ENCODE data around the gene TNFRSF1A.
"Not testable (repeated sequence)": the region's sequence is repeated elsewhere in the genome, so short reads cannot be mapped to it uniquely, and the experiment has no call there.

TNFRSF1A gene

DNA sequence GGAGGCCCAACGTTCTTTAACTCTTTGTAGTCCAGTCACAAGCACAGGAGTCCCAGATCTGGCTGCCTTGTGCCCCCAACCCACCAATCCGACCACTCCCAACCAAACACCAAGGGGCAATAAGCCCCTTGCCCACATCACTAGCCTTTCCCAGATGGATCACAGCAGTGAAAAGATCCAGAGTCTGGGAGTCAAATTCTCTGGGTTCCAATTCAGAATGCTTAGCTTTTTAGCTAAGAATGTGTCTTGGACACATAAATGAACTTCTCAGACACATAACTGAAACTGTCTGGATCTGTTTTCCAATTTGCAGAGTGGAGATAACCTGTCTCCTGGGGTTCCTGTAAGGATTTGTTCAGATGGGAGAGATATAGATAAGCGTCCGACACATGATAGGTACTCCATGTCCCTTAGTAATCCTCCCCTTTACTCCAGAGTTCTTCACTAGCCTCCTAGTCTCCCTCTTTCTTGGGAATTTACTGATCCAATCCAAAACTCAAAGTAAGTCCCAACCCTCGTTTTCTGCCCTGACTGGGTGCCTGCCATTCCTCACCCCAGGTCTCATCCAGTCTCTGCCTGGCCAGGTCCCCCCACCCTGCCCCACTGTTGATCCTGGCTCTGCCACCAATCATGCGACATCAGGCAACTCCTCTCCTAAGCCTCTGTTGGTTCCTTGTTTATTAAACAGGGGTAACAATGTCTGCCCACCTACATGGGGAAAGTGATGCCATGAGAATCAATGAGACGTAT is 439 bp upstream of the TNFRSF1A start:
- intact Hi-C loops (cut with DNase I), result no loop called here
- no peak for DNase-seq

DNA sequence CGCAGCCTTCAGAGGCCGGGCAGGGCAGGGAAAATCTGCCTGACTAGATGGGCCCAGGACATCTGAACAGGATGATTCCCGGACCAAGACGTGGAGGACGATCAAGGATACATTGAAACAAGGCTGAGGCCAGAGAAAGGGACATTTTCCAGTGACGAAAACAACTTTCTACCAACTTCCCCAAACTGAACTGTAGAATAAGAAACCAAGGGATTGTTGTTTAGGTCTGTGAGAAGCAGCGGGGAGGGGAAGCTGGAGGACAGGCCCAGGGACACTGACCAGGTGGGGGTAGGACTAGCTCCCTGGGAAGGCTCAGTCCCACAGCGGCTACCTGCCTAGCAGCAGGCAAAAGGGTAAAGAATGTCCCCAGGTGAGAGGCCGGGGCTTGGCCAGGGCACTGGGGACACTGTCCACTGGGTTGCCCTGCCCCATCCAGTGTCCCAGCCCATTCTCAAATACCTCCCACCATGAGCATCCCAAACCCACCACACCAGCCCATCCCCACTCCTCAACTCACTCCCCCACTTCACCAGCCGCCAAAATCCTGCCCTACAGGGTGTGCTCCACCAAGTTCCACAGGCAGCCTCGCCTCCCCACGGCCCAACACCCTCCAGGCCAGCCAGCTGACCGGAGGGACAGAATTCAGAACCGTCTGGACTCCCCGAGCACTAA is 995 bp downstream of the TNFRSF1A start:
- intact Hi-C loops (cut with DNase I), result no loop called here
- no peak for DNase-seq

DNA sequence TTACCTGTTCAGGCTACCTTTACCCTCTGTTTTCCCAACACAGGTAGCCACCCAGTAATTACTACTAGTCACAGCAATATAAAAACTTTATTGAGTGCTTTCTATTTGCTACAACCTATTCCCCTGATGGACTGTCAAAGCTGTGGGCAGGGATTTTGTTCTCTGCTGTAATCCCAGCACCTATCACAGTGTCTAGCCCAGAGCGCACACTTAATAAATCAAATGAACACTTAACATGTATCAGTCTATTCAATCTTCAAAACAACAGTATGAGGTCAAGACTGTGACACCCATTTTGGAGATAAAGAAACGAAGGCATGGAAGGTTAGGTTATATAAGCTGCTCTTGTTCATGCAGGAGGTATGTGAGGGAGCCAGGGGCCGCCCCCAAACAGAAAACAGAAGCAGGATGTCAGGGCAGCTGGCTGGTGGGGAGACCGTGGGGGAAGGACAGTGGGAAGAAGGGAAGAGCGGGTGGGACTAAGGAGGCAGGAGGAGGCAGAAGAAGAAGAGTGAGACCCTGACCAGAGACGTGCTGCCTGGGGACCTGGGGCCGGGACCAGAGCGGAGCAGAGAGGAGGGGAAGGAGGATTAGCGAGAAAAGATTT is 1.7 kb downstream of the TNFRSF1A start:
- intact Hi-C loops (cut with DNase I), result no loop called here
- no peak for DNase-seq

DNA sequence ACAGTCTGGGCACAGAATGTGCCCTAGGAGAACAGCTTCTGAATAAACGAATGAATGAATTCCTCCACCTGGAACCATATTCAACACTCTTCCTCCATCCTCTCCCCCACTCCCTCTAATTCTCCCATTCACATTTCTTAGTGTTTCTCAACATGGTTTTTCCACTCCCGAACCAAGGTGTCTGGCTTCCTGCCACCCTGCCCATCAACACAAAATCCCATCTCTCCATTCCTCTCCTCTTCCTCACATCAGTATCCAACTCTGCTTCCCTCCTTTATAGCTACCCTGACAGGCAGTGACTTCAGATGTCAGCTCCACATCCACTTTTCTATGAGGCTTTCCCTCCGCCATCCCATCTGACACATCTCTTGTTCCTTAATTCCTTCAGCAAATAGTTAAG is 2.9 kb downstream of the TNFRSF1A start:
- intact Hi-C loops (cut with DNase I), result no loop called here
- DNase-seq, result no peak

DNA sequence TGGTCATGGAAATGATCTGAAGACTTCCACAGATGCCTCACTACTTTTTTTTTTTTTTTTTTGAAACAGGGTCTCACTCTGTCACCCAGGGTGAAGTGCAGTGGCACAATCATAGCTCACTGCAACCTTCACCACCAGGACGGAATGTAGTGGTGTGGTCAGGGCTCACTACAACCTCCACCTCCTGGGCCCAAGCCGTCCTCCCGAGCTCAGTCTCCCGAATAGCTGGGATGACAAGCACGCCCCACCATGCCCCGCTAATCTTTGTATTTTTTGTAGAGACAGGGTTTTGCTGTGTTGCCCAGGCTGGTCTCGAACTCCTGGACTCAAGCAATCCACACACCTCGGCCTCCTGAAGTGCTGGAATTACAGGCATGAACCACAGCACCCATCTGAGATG is 3.3 kb downstream of the TNFRSF1A start:
- DNase-seq; intact Hi-C loops (cut with DNase I): not testable (repeated sequence)

DNA sequence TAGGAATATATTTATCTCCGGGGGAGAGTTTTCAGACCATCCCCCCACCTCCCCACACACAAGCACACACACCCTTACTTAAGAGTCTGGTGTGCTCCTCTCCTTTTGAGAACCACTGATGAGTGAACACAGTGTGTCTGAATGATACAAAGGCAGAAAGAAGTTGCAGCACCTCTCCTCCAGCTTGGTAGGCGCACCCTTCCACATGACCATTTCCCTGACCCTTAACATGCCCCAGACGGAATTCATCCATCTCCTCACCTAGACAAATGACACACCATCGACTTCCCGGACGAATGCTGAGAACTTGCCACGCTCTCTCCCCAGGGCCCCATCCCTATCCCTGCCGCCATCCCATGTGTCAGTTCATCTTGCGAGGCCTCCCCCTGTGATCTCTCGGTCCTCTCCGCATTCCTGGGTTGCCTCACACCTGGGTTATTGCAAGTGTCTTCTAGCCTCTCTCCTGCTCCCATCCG is 3.9 kb downstream of the TNFRSF1A start:
- intact Hi-C loops (cut with DNase I), result no loop called here
- DNase-seq, result no peak

DNA sequence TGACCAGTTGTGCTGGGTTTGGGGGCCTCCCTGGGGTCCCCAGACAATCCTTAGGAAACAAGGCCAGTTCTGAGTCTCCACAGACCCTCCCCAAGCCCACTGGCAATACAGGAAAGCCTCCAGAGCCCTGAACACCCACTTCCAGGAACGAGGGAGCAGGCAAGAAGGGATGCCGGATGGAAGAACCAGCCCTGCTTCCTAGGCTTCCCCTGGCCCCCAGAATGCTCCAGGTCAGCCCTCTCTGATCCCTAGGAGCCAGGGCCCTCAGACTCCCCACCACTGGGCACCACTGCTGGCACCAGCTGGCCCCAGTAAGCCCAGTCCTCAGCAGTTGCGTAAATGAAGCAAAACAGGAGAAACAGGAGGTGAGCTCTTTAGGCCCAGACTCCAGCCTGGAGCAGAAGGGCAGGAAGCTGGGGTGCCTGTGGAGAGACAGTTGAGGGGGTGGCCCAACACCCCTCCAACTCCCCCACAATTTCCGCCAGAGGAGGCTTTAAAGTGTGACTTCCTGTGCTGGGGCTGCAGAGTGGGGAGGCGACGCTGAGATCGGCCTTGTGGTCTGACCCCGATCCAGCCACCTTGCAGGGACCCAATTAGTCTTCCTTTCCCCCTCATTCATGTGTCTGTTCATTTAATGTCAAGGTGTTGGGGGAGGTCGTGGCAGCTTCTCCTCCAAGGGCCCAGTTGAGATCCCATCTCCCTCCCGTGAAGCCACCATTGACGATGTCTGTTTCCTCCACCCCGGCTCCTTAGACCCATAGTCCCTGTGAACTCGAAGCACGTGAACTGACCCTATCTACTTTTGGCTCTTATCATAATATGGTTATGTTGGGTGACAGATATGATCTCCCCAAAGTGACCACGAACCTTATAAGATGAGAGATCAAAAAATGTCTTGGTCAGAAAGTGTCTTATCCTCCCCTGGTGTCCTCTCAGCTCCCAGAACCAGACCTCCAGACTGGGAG is 4.7 kb downstream of the TNFRSF1A start:
- intact Hi-C loops (cut with DNase I), result no loop called here
- no peak for DNase-seq

DNA sequence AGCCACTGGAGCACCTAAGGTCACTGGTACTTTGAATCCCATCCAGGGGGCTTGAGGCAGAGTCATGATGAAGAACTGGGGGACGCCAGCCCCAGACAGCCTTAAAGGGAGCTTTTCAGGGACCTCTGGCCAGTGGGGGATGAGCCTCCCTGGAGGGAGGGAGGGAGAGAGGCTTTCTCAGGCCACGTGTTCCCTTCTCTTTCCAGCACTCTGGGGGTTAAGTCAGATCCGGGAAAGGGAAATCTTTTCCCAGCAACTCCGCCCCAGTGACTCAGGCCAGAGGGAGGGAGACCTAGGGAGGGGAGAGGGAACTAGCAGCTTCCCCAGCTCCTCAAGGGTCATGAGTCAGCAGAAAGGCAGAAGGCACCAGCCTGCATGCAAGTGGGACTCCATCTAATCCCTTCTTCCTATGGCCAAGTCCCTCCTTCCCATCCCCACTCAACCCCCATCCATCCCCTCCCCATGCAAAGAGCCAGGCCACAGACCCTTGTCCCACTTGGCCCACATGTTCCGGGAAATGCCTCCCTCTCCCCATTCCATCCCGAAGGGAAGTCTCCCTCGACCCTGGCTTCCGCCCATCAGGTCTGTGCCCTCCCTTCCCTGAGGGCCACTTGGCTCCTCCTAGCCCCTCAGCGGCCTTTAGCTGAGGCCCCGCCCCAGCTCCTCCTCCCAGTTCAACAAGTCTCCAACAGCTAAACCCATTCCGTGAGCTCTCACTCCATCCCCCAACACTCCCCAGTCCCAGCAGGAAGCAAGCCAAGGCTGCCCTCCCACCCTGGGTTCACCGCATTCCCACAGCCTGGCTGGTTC is 5.6 kb downstream of the TNFRSF1A start:
- peak; percentile 26 to 91 (median 66) for DNase-seq
- intact Hi-C loops (cut with DNase I), result no loop called here

DNA sequence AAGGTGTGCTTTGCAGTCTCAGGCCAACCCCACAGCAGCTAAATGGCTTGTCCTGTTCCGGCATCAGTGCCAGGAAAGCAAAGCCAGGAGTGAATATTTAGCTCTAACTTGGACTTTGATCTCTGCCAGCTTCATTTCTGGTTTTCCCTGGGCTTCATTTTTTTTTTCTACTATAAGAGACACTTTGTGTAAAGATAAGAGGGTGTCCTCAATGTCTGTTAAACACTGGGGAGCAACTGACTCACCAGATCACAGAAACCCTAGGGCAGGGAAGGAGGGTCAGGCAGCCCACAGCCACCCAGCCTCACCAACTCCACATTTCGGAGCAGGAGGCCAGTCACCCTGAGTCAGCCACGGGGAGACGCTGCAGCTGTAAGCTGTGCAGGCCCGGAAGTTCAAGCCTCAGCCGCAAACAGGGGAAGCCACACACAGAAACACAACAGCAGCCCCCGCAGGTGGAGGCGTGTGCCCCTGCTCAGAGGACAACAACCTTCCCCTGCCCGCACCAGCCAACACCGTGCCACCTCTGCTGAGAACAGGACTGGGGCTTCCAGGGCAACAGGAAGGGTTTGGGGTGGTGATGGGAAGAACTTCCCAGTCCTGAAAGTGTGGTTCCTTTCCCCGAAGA is 6.3 kb downstream of the TNFRSF1A start:
- peak in 18 of 42 donors; percentile 23 to 79 (median 50) for DNase-seq
- intact Hi-C loops (cut with DNase I), result no loop called here

DNA sequence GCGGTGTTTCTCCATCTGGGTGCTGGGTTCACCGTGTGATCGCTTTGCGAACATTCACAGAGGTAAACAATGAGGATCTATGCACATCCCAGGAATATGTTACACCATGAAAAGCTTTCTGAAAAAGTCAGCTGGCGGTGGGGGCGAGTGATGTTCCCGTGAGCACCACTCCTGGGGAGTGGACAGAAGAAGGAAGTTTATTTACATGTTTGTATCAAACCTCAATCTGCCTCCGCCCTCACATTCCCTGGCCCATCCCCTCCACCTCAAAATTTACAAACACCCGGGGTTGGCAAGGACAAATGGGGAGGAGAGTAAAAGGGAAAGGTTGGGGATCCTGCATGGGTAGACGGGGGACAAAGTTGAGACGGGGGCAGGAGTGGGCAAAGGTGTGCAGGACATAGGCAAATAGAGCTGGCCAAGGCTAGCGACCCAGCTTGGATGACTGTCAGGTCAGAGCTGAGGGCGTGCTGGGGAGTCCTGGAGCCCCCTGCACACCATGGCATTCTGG is 6.9 kb downstream of the TNFRSF1A start:
- intact Hi-C loops (cut with DNase I), result no loop called here
- no peak for DNase-seq

DNA sequence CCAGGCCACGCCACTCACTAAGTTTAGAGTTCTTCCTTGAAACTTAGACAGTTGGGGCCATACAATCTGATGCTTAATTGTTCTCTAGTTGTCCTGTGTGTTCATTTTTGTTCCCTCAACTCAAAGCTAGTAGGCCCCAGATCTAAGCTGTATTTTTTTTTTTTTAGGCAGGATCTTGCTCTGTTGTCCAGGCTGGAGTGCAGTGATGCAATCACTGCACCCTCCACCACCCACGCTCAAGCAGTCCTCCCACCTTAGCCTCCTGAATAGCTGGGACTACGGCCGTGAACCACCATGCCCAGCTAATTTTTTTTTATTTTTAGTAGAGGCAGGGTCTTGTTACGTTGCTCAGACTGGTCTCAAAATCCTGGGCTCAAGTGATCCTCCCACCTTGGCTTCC is 7.5 kb downstream of the TNFRSF1A start:
- no peak for DNase-seq
- intact Hi-C loops (cut with DNase I), result no loop called here

DNA sequence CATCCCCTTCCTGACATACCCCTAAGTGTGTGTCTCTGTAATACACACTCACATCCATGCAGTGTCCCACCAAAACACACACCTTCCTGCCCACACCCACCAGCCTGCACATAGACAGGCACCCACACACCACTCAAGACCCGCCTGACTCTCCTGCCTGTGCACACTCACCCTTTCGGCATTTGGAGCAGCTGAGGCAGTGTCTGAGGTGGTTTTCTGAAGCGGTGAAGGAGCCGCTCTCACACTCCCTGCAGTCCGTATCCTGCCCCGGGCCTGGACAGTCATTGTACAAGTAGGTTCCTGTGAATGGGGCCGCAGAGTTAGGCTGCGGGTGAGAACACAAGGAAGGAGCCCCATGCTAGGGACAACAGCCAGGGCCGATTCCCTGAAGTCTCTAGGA is 8.3 kb downstream of the TNFRSF1A start:
- peak in 3 of 42 donors; percentile 22 to 47 (median 37) for DNase-seq
- intact Hi-C loops (cut with DNase I), result no loop called here

DNA sequence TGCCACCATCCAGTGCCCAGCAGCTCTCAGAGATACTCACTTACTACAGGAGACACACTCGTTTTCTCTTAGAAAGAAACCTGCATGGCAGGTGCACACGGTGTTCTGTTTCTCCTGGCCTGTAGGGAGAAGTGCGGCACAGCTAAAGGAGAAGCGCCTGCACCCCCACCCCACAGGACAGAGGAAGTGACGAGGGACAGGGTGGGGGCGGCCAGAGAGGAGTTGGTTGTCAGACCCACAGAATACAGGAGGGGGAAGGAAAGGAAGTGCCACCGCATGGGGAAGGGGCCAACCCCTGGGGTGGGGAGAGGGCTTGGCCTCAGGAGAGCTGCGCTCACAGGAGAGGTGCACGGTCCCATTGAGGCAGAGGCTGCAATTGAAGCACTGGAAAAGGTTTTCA is 8.8 kb downstream of the TNFRSF1A start:
- intact Hi-C loops (cut with DNase I), result no loop called here
- DNase-seq, result peak in 6 of 42 donors; percentile 30 to 62 (median 51)

DNA sequence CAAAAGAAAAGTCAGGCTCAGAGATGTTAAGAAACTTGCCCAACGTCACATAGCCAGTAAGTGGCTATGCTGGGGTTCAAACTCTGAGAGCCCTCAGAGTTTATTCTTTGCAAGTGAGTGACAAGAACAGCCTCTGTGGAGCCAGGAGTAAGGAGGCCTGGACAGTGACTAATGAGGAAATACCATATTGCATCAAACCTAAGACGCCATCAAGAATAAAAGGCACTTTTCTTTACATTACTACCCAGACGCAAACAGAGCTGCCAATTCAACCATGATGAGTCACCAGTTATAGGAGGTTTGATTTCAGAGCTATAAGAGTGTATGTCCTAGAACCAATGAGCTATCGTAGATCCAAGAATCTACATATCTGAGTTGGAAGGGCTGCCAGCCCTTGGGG is 9.4 kb downstream of the TNFRSF1A start:
- no peak for DNase-seq
- intact Hi-C loops (cut with DNase I), result no loop called here

DNA sequence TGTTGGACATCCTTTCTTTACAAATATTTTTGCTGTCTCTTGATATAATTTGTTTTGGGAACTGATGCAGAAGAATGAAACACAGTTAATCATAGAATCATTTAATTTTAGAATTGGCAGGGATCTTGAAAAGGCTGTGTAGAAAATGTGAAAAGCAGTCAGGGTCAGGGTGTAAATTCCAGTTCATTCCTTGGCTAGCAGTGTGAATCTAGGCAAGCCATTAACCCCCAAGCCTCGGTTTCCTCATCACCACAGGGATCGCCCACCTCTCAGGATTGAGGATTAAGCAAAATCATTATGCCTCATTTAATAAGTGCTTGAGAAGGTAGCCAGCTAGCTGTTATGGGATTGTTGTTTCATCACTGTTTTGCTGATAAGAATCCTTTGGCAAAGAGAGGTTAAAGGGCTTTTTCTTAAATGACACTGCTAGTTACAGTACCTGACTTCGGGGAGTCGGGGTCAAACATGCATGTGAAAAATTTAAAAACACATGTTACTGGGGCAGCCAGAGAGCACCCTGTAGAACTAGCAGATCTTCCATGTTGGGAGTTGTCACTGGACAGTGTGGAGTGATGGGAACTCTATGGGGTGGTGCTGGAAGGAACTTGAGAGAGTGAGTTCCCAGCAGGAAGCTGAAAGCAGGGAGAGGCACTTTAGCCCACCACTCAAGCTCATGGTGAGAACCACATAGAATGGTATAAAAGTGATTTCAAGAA is 10.7 kb downstream of the TNFRSF1A start:
- intact Hi-C loops (cut with DNase I), result no loop called here
- no peak for DNase-seq

DNA sequence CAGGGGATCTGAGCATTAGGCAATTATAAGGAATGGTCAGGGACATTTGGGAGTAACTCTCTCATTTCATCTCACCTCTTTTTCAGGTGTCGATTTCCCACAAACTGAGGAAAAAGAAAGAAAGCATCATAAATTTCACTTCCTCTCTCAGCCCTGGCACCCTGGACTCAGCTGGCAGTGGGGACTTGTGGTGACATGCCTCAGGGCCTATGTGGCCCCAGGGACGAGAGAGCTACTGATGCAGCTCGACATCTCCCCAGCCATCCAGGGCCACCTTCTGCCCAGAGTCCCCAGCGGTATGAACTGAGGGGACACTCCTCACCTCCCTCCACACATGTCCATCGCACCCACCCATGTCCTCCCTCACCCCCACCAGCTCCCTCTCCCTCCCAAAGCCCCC is 11.7 kb downstream of the TNFRSF1A start:
- intact Hi-C loops (cut with DNase I), result no loop called here
- no peak for DNase-seq

DNA sequence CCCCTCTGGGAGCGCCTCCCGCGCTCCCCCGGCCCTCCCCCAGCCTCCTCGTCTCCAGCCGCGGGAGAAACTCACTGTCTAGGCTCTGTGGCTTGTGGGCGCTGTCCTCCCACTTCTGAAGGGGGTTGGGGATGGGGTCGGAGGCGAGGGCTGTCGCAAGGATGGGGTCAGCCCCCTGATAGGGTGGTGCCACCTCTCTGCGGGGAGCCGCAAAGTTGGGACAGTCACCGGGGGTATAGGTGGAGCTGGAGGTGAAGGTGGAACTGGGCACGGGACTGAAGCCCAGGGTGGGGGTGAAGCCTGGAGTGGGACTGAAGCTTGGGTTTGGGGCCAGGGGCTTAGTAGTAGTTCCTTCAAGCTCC is 12.2 kb downstream of the TNFRSF1A start:
- intact Hi-C loops (cut with DNase I), result no loop called here
- DNase-seq, result no peak
